ENCODE measurements around the gene RGS9. TPM values are rescaled to one million over a fixed set of nuclear protein-coding genes. Genes with fewer than 3 reads are reported as not detected.

RGS9 gene
- total and polyA plus RNA-seq, 2 of the 13 experiments (the other 11 are each of a cell fraction or from before 2014, with no cell fraction given), result 0.44 to 0.74 TPM

GRCh38 chr17:65184235-65184959, 47.2 kb downstream of the RGS9 start (continued):
- TF ChIP-seq ZBED4 (CRISPR knock-in tag; IDR thresholded peaks at IDR 0.05; ENCODE audit: borderline replicate concordance) (no peak), MLXIP (CRISPR knock-in tag; IDR thresholded peaks at IDR 0.05; ENCODE audit: borderline replicate concordance) (no peak), ZNF563 (CRISPR knock-in tag; IDR thresholded peaks at IDR 0.05) (no peak), SP1 (IDR thresholded peaks at IDR 0.05) (no peak), SP1 (CRISPR knock-in tag; IDR thresholded peaks at IDR 0.05) (no peak), ZNF660 (CRISPR knock-in tag; IDR thresholded peaks at IDR 0.05; ENCODE audit: borderline replicate concordance, low read depth) (no peak), GATAD2A (CRISPR knock-in tag; IDR thresholded peaks at IDR 0.05) (no peak), ZNF33A (CRISPR knock-in tag; IDR thresholded peaks at IDR 0.05; ENCODE audit: borderline replicate concordance) (no peak), SUZ12 (IDR thresholded peaks at IDR 0.05; ENCODE audit: low read depth, low read length) (no peak), ZNF256 (CRISPR knock-in tag; conservative IDR thresholded peaks at IDR 0.05) (no peak), ZNF207 (IDR thresholded peaks at IDR 0.05; ENCODE audit: borderline replicate concordance) (no peak)

All from HepG2 (cell line).